MCF 10A (cell line): ENCODE measurements around the gene HHATL. TPM values are rescaled to one million over a fixed set of nuclear protein-coding genes. Genes with fewer than 3 reads are reported as not detected.

ENCODE experiments used
- BruUV-seq: library from RNA; stranded (reverse); fragments of 400-500 nt; replicated peaks from 2 replicates; lab custom pipeline; 2021; lab: Mats Ljungman, UMichigan
- CTCF ChIA-PET: fragments of 300-600 bp; sonication (Branson Sonifier 250); formaldehyde crosslinking; extraction: SDS; loops from one replicate; lab custom pipeline; 2021; ENCODE audit warnings: antibody characterized with exemption, inconsistent platforms; lab: Yijun Ruan, JAX
- POLR2A ChIA-PET: fragments of 300-600, 350-650 bp; sonication (Branson Sonifier 250); formaldehyde crosslinking; extraction: SDS; loops from one replicate; lab custom pipeline; 2020; ENCODE audit warnings: antibody characterized with exemption, inconsistent platforms; lab: Yijun Ruan, JAX
- DNase-seq: peaks from one replicate; pipeline ENCODE4 v3.0.0-alpha.2; 2018; ENCODE audit not compliant: unreplicated experiment
- H3K27ac Mint-ChIP-seq: one replicate; pipeline ENCODE4 v1.8.0; 2022; ENCODE audit warnings: mild to moderate bottlenecking, low read depth, mixed read lengths; ENCODE audit not compliant: unreplicated experiment
- H3K27me3 Mint-ChIP-seq: one replicate; pipeline ENCODE4 v1.8.0; 2022; ENCODE audit warnings: mixed read lengths; ENCODE audit not compliant: insufficient read depth, unreplicated experiment
- H3K36me3 Mint-ChIP-seq: one replicate; pipeline ENCODE4 v1.8.0; 2022; ENCODE audit warnings: mild to moderate bottlenecking, moderate library complexity, mixed read lengths; ENCODE audit not compliant: insufficient read depth, unreplicated experiment
- H3K4me1 Mint-ChIP-seq: one replicate; pipeline ENCODE4 v1.8.0; 2022; ENCODE audit warnings: mixed read lengths; ENCODE audit not compliant: insufficient read depth, unreplicated experiment
- H3K4me3 Mint-ChIP-seq: one replicate; pipeline ENCODE4 v1.8.0; 2022; ENCODE audit warnings: mild to moderate bottlenecking, moderate library complexity, mixed read lengths; ENCODE audit not compliant: unreplicated experiment
- H3K9me3 Mint-ChIP-seq: one replicate; pipeline ENCODE4 v1.8.0; 2022; ENCODE audit warnings: mixed read lengths; ENCODE audit not compliant: unreplicated experiment
- CTCF ChIP-seq: fragments of 200-600 bp; IDR thresholded peaks from one replicate; pipeline ENCODE4 v1.8.0; 2022; ENCODE audit warnings: antibody characterized with exemption, mild to moderate bottlenecking; ENCODE audit not compliant: unreplicated experiment
- intact Hi-C: fragments of 100-400 bp; cut with micrococcal nuclease; formaldehyde crosslinking; loops from 2 replicates; pipeline ENCODE4 v1.14.1; 2022
- total RNA-seq: library from RNA; stranded (reverse); gene quantifications from 2 replicates; pipeline ENCODE4 v1.2.3, GENCODE V29; 2022

Gene HHATL
- total RNA-seq, 1 experiment from 2014 or later, result not detected

DNA sequence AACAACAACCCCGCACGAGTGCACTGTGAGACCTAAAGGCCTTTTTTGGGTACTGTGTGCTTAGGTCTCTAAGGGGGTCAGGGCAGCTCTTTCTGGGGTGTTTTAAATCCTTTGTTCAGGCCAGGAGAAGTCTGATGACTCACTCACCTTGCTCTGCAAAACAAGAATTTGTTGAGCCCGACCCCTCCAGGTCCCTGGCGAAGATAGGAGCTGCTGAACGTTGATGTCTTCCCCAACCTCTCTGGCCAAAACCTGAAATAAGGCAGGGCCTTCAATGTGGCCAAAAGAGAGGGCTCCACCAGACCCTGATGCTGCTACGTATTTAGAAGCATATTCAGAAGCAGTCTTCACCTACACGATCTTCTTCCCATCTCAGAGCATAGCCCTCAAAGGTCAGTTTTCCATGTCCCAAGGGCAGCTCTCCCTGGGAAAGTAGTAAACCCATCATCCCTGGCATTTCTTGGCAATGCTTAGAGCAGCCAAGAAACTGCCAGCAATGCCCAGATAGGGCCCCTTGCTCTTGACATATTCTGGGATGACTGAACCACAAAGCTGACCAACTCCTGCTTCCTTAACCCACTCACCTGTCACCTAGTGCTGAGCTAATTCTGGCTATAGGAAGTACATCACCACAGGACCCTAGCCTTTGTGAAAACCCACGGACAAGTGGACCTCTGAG is 43.3 kb upstream of the HHATL start:
- BruUV-seq, result no TSS peak
- H3K4me3 Mint-ChIP-seq, result no peak overlapping the region
- POLR2A ChIA-PET, result interaction anchor here (0.6 to 1.7 kb wide), 9 partner anchors 12 to 162 kb away, joined by 3 to 11 read pairs (median 3); partner anchors contain the start of gene NKTR
- no peaks in the 10 kb centered on the region for H3K9me3 Mint-ChIP-seq
- peak overlapping the region; percentile 51 for H3K27ac Mint-ChIP-seq
- CTCF ChIA-PET, result interaction anchor here (0.6 to 3.7 kb wide), 18 partner anchors 8 to 210 kb away, joined by 3 to 27 read pairs (median 4); partner anchors contain the start of gene ZBTB47
- H3K27me3 Mint-ChIP-seq, result no peaks in the 10 kb centered on the region
- no peak for DNase-seq
- peaks cover 8% of the 10 kb centered on the region for H3K4me1 Mint-ChIP-seq
- TF ChIP-seq CTCF, result no peak
- H3K36me3 Mint-ChIP-seq, result no peaks in the 10 kb centered on the region
- intact Hi-C loops, result loop anchor here (2.0 kb wide), 2 partner anchors 85 to 163 kb away; no protein-coding TSS in a partner anchor

- ChIA-PET CTCF (interaction anchor here (0.6 to 3.7 kb wide), 19 partner anchors 8 to 210 kb away, joined by 3 to 27 read pairs (median 4); partner anchors contain the start of genes SEC22C, SS18L2 and ZBTB47), POLR2A (interaction anchor here (0.6 to 1.7 kb wide), 8 partner anchors 13 to 162 kb away, joined by 3 to 11 read pairs (median 3); partner anchors contain the start of gene NKTR)
- no peak overlapping the region for H3K4me3 Mint-ChIP-seq
- intact Hi-C loops, result loop anchor here (2.0 kb wide), 2 partner anchors 85 to 163 kb away; no protein-coding TSS in a partner anchor
- no peak for TF ChIP-seq CTCF
- H3K27me3 Mint-ChIP-seq, result no peaks in the 10 kb centered on the region
- H3K4me1 Mint-ChIP-seq, result peaks cover 8% of the 10 kb centered on the region
- no peak overlapping the region for H3K27ac Mint-ChIP-seq
- no peak for DNase-seq
- H3K9me3 Mint-ChIP-seq, result no peaks in the 10 kb centered on the region
- no TSS peak for BruUV-seq
- no peaks in the 10 kb centered on the region for H3K36me3 Mint-ChIP-seq
Measured at GRCh38 chr3:42745291-42745745, 42.7 kb upstream of the HHATL start.

DNA sequence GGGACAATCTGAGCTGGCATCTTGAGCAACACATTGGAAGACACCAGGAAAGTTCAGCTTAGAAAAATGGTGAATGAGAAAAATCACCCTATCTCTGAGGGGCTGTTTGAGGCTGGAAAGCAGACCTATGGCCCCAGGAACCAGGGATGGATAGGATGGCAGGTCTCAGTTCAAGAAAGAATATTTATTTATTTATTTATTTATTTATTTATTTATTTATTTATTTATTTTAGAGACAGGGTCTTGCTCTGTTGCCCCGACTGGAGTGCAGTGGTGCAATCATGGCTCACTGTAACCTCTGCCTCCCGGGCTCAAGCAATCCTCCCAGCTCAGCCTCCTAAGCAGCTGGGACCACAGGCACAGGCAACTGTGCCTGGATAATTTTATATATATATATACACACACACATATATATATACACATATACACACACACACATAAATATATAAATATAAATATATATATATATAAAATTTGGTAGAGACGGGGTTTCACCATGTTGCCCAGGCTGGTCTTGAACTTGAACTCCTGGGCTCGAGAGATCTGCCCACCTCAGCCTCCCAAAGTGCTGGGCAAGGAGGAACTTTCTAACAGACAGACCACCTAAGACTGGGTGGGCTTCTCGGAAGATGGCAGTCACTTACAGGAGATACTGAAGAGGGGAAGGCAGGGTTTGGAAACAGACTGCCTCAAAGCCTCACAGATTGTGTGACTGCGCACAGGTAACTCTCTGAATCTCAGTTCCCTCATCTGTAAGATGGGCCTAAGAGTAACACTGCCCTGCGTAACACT is 40.8 kb upstream of the HHATL start:
- no TSS peak for BruUV-seq

More for the DNA sequence above, 40.8 kb upstream of the HHATL start:
- TF ChIP-seq CTCF, result no peak
- no peak overlapping the region for H3K4me3 Mint-ChIP-seq
- peaks cover 8% of the 10 kb centered on the region for H3K4me1 Mint-ChIP-seq
- H3K27ac Mint-ChIP-seq, result no peak overlapping the region
- intact Hi-C loops, result no loop called here
- H3K9me3 Mint-ChIP-seq, result no peaks in the 10 kb centered on the region
- ChIA-PET POLR2A (interaction anchor here (0.5 to 1.6 kb wide), 5 partner anchors 37 to 162 kb away, joined by 3 to 6 read pairs (median 5); partner anchors contain the start of genes SEC22C and ZBTB47), CTCF (interaction anchor here (0.6 to 3.7 kb wide), 11 partner anchors 8 to 152 kb away, joined by 3 to 27 read pairs (median 4); partner anchors contain the start of genes SS18L2 and ZBTB47)
- H3K27me3 Mint-ChIP-seq, result no peaks in the 10 kb centered on the region
- no peaks in the 10 kb centered on the region for H3K36me3 Mint-ChIP-seq
- no peak for DNase-seq
